Endothelial cell of umbilical vein (primary cell): ENCODE measurements around the gene CTDP1. TPM values are rescaled to one million over a fixed set of nuclear protein-coding genes. Genes with fewer than 3 reads are reported as not detected.

Experiments
- BruUV-seq: library from RNA; stranded (reverse); fragments of 400-500 nt; replicated peaks from 2 replicates; lab custom pipeline; 2021; lab: Mats Ljungman, UMichigan
- CTCF ChIA-PET: fragments of 300-600, 350-600 bp; sonication (Branson Sonifier 250); formaldehyde crosslinking; loops from one replicate; lab custom pipeline; 2021; ENCODE audit warnings: antibody characterized with exemption, inconsistent platforms; lab: Charles Lee
- POLR2A ChIA-PET: fragments of 300-600, 350-600 bp; sonication (Branson Sonifier 250); formaldehyde crosslinking; loops from one replicate; lab custom pipeline; 2021; ENCODE audit warnings: antibody characterized with exemption, inconsistent platforms; lab: Charles Lee
- DNase-seq: peaks from one replicate; pipeline ENCODE4 v3.0.0-alpha.2; 2011; ENCODE audit warnings: low read depth, low spot score
- FAIRE-seq: peaks from 2 replicates; lab custom pipeline; 2011; peaks lifted over from hg19 to GRCh38; lab: Jason Lieb, UNC
- H2AFZ ChIP-seq: 2 replicates; pipeline ENCODE4 v1.6.0; 2012; ENCODE audit warnings: low read depth, low read length, control low read depth, inconsistent platforms
- H3K27ac ChIP-seq: 2 replicates; pipeline ENCODE4 v1.5.1; 2011; ENCODE audit warnings: low read depth, mild to moderate bottlenecking, control low read depth, low read length, moderate library complexity; ENCODE audit not compliant: insufficient read depth
- H3K27me3 ChIP-seq, 2 experiments: 2 replicates each; pipeline versions ENCODE4 v1.6.0 to v1.6.1; 2011; ENCODE audit warnings: low read length in 2 of 2, mixed read lengths in 1 of 2; ENCODE audit not compliant: control insufficient read depth in 2 of 2, insufficient read depth in 2 of 2
- H3K36me3 ChIP-seq, 2 experiments: 2 replicates in 1 of 2; 3 replicates in 1 of 2; pipeline ENCODE4 v1.5.1; 2011; ENCODE audit warnings: low read length in 2 of 2, mild to moderate bottlenecking in 1 of 2, moderate library complexity in 1 of 2; ENCODE audit not compliant: control insufficient read depth in 2 of 2, insufficient read depth in 2 of 2; ENCODE audit errors: extremely low read depth in 1 of 2
- H3K4me1 ChIP-seq: 3 replicates; pipeline ENCODE4 v1.5.1; 2011; ENCODE audit warnings: mild to moderate bottlenecking, low read length; ENCODE audit not compliant: control insufficient read depth, insufficient read depth; ENCODE audit errors: extremely low read depth
- H3K4me2 ChIP-seq: 2 replicates; pipeline ENCODE4 v1.6.1; 2011; ENCODE audit warnings: low read length, control low read depth, mixed read lengths; ENCODE audit not compliant: insufficient read depth
- H3K4me3 ChIP-seq, 3 experiments: fragments of 200-600 bp in 1 of 3; sonication (generic), shearing (Covaris generic) in 1 of 3; replicated peaks in 1 of 3; 2 replicates each; pipeline ENCODE4 v1.5.1; 2011 to 2016; ENCODE audit warnings: control low read depth in 3 of 3, low read length in 3 of 3, mild to moderate bottlenecking in 2 of 3, inconsistent platforms in 1 of 3, low read depth in 1 of 3, moderate library complexity in 1 of 3; ENCODE audit not compliant: insufficient read depth in 1 of 3
- H3K79me2 ChIP-seq: 2 replicates; pipeline ENCODE4 v1.6.0; 2012; ENCODE audit warnings: low read length, inconsistent platforms; ENCODE audit not compliant: control insufficient read depth, insufficient read depth
- H3K9ac ChIP-seq: replicated peaks from 2 replicates; pipeline ENCODE3; 2011; ENCODE audit warnings: low read length, control low read depth; ENCODE audit not compliant: insufficient read depth; ENCODE audit errors: extremely low read depth
- H3K9me1 ChIP-seq: replicated peaks from 3 replicates; pipeline ENCODE4 v1.6.0; 2011; ENCODE audit warnings: mild to moderate bottlenecking, low read length; ENCODE audit not compliant: control insufficient read depth, insufficient read depth; ENCODE audit errors: extremely low read depth
- H3K9me3 ChIP-seq: replicated peaks from 2 replicates; pipeline ENCODE4 v1.5.1; 2012; ENCODE audit warnings: low read length, inconsistent platforms; ENCODE audit not compliant: control insufficient read depth, insufficient read depth
- H4K20me1 ChIP-seq: replicated peaks from 2 replicates; pipeline ENCODE3; 2011; ENCODE audit warnings: mild to moderate bottlenecking, low read length; ENCODE audit not compliant: control insufficient read depth, insufficient read depth; ENCODE audit errors: extremely low read depth
- EZH2 ChIP-seq: IDR thresholded peaks from 2 replicates; pipeline ENCODE4 v1.6.1; 2012; ENCODE audit warnings: borderline replicate concordance, low read depth, mild to moderate bottlenecking, moderate library complexity, low read length, inconsistent platforms; ENCODE audit not compliant: severe bottlenecking
- FOS ChIP-seq: IDR thresholded peaks from 2 replicates; pipeline ENCODE4 v1.6.1; 2011; ENCODE audit warnings: mild to moderate bottlenecking, low read length, moderate library complexity, borderline replicate concordance; ENCODE audit not compliant: insufficient read depth
- GATA2 ChIP-seq: IDR thresholded peaks from 2 replicates; pipeline ENCODE4 v1.7.0; 2011; ENCODE audit warnings: low read depth, mild to moderate bottlenecking, moderate library complexity, mixed read lengths, low read length; ENCODE audit not compliant: insufficient read length, insufficient read depth
- JUN ChIP-seq: IDR thresholded peaks from 2 replicates; pipeline ENCODE4 v1.6.1; 2011; ENCODE audit warnings: borderline replicate concordance, low read depth; ENCODE audit not compliant: insufficient read length, insufficient read depth
- MYC ChIP-seq: IDR thresholded peaks from one replicate; pipeline ENCODE4 v1.6.1; 2011; ENCODE audit warnings: mild to moderate bottlenecking, low read depth, low read length
- POLR2A ChIP-seq: IDR thresholded peaks from 2 replicates; pipeline ENCODE4 v1.6.1; 2012; ENCODE audit warnings: low read depth, mild to moderate bottlenecking, control low read depth, low read length
- POLR2AphosphoS5 ChIP-seq: IDR thresholded peaks from 2 replicates; pipeline ENCODE4 v1.6.1; 2012; ENCODE audit warnings: low read depth, mild to moderate bottlenecking, control low read depth, low read length, moderate library complexity; ENCODE audit not compliant: insufficient read depth
- dilution Hi-C: fragments of 300-500 bp; cut with MboI; formaldehyde crosslinking; loops from one replicate; pipeline ENCODE4 v1.15.0; 2019; ENCODE audit warnings: low sequenced_read_pairs; ENCODE audit not compliant: extremely low pct_ligation_motif_present
- intact Hi-C: fragments of 100-400 bp; cut with micrococcal nuclease; formaldehyde crosslinking; loops from one replicate; pipeline ENCODE4 v1.10.0; 2022
- polyA plus RNA-seq, 4 experiments: library from polyadenylated mRNA; depleted of rRNA in 3 of 4; stranded (reverse) in 3 of 4; unstranded in 1 of 4; fragments of >200 nt; gene quantifications; 2 replicates each; pipeline versions ENCODE4 v1.2.1 to v1.2.3, GENCODE V29; 2011 to 2012; ENCODE audit warnings: missing spikeins in 1 of 4
- total RNA-seq: library from RNA; stranded (reverse); gene quantifications from 2 replicates; pipeline ENCODE4 v1.2.3, GENCODE V29; 2021
- TF ChIP-seq, protein P1 (sequence below): IDR thresholded peaks from 2 replicates; pipeline ENCODE4 v1.6.1; 2011; ENCODE audit not compliant: insufficient read depth, insufficient read length
- TF ChIP-seq, protein P2 (sequence below), 2 donors: IDR thresholded peaks; 1 replicate in 1 of 2; 2 replicates in 1 of 2; pipeline ENCODE4 v1.5.1; 2011; ENCODE audit warnings: low read length in 2 of 2, mild to moderate bottlenecking in 2 of 2, moderate library complexity in 2 of 2, control low read depth in 1 of 2, inconsistent platforms in 1 of 2, low read depth in 1 of 2; ENCODE audit not compliant: insufficient read depth in 1 of 2; ENCODE audit errors: extremely low read depth in 1 of 2

The CTDP1 gene
- total and polyA plus RNA-seq, 2 donors (not counting 3 experiments of a cell fraction or from before 2014, with no cell fraction given): 15.3 to 27.6 TPM

DNA sequence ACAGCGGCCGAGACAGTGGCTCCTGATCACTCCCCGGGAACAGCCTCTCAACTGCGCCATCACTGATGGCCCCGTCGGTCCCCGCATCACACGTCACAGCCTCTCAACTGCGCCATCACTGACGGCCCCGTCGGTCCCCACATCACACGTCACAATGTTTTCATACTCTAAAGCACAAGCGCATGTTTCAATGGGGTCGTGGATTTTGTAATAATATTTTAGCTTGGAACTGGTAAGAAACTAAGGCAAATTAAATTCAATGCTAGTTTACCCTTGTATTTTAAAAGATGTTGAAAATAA is 44.2 kb upstream of the CTDP1 start:
- no peak overlapping the region for H3K4me3 ChIP-seq
- POLR2A ChIA-PET: no interaction called here
- BruUV-seq: no TSS peak
- no peaks in the 10 kb centered on the region for H3K4me1 ChIP-seq
- DNase-seq: no peak
- no peak overlapping the region for H3K9ac ChIP-seq
- H4K20me1 ChIP-seq: no peaks in the 10 kb centered on the region
- H2AFZ ChIP-seq: no peak overlapping the region
- FAIRE-seq: no peak
- TF ChIP-seq, protein P1, sequence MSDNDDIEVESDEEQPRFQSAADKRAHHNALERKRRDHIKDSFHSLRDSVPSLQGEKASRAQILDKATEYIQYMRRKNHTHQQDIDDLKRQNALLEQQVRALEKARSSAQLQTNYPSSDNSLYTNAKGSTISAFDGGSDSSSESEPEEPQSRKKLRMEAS: no peak
- TF ChIP-seq MYC: no peak
- TF ChIP-seq EZH2: no peak
- TF ChIP-seq POLR2A: no peak
- no peak for TF ChIP-seq FOS
- TF ChIP-seq JUN: no peak
- TF ChIP-seq, protein P2, sequence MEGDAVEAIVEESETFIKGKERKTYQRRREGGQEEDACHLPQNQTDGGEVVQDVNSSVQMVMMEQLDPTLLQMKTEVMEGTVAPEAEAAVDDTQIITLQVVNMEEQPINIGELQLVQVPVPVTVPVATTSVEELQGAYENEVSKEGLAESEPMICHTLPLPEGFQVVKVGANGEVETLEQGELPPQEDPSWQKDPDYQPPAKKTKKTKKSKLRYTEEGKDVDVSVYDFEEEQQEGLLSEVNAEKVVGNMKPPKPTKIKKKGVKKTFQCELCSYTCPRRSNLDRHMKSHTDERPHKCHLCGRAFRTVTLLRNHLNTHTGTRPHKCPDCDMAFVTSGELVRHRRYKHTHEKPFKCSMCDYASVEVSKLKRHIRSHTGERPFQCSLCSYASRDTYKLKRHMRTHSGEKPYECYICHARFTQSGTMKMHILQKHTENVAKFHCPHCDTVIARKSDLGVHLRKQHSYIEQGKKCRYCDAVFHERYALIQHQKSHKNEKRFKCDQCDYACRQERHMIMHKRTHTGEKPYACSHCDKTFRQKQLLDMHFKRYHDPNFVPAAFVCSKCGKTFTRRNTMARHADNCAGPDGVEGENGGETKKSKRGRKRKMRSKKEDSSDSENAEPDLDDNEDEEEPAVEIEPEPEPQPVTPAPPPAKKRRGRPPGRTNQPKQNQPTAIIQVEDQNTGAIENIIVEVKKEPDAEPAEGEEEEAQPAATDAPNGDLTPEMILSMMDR (IDR thresholded peaks at IDR 0.05; ENCODE audit: extremely low read depth in 1 of 2, insufficient read depth in 1 of 2, low read depth in 1 of 2, low read length in 2 of 2): no peak
- TF ChIP-seq POLR2AphosphoS5: no peak
- no peak for TF ChIP-seq GATA2
- H3K4me2 ChIP-seq: no peak overlapping the region
- H3K27me3 ChIP-seq: peaks cover 4 to 14% of the 10 kb centered on the region in 2 experiments
- H3K9me1 ChIP-seq: no peaks in the 10 kb centered on the region
- CTCF ChIA-PET: no interaction called here
- H3K27ac ChIP-seq: no peak overlapping the region
- H3K36me3 ChIP-seq: no peaks in the 10 kb centered on the region
- intact Hi-C loops (no loop called here), dilution Hi-C loops (no loop called here)
- no peaks in the 10 kb centered on the region for H3K79me2 ChIP-seq
- no peaks in the 10 kb centered on the region for H3K9me3 ChIP-seq
